GM18951 (cell line): Measurements from ENCODE around the gene WNT16.

Experiments
- POLR2A ChIP-seq: IDR thresholded peaks from 4 replicates; pipeline ENCODE4 v1.6.1; 2011; ENCODE audit warnings: mild to moderate bottlenecking; ENCODE audit not compliant: insufficient read length, insufficient read depth; ENCODE audit errors: extremely low read depth
- in situ Hi-C: fragments of 300-500 bp; cut with MboI; formaldehyde crosslinking; loops from one replicate; pipeline ENCODE4 v1.12.0; 2022; ENCODE audit warnings: low sequenced_read_pairs, mixed read lengths, inconsistent platforms; ENCODE audit not compliant: unreplicated experiment

The WNT16 gene

DNA sequence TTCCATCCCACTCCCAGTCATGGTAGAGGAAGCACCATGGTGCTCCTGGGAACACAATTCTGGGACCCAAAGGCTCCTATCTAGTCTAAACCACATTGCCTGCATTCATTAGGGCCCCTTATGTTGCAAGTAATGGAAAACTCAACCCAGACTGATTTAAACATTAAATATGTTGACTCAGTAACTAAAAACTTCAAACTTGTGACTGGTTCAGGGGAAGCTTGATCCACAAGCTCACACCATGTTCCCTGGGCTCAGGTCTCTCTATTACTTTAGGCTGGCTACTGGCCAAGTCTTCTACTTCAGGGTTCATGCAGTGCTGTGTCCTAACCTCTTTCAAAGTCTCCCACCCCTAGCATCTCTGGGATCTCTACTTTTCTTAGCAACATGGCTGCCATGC, 13.1 kb downstream of the WNT16 start:
- no peak for TF ChIP-seq POLR2A
- in situ Hi-C loops: loop anchor here (25.0 kb wide), 1 partner anchor 205 kb away; no protein-coding TSS in a partner anchor

DNA sequence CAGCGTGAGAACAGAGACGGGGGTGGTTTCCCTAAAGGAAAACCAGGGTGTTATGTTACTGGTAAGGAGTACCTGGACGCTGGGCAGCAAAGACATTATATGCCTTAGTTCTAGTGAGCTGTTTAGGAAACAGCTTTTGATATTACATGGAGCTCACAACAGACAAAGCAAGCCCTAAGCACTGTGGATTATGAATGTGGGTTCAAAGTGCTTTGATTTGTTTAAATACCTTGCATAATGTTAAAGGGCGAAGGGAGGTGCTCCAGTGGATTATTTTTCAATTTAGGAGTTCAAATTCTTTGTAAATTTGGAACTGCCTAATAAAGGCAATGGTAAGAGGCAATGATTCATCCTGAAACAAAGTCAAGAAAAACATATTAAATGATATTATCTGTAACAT, 13.8 kb downstream of the WNT16 start:
- TF ChIP-seq POLR2A: no peak
- in situ Hi-C loops: loop anchor here (25.0 kb wide), 1 partner anchor 205 kb away; no protein-coding TSS in a partner anchor

DNA sequence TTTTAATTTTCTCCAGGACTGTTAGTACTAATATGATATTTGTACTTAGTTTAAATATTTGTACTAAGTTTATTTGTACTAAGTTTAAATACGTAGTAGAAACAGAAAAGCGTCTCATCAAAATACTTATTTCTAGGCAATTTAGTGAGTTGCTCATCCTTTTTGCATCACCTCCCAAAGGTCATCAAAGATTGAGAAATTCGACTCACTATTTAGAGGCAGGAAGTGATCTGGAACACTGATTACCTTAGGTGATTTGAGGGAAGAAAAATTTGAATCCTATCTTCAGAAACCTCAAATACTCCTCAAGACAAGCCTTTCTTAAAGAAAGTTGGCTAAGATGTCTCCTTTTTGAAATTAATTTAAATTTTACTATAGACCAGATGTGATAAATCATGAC, 14.5 kb downstream of the WNT16 start:
- TF ChIP-seq POLR2A: no peak
- in situ Hi-C loops: loop anchor here (25.0 kb wide), 1 partner anchor 206 kb away; no protein-coding TSS in a partner anchor

DNA sequence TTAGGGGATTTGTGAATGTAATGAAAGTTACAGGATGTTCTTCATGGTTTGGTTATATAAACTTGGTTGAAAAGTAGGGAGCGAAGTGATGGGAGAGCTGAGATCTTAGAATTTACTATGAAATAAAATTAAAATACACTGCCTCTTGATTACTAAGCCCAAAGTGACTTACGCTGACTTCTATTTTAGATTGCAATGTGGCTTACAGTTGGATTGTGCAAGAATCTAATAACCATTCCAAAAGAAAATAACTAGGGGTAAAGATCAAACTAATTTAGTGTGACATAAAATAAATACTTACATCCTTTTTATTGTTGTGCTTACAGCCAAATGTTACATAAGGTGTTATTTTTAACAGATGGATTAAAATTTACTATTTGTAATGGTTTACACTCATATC, 15.3 kb downstream of the WNT16 start:
- in situ Hi-C loops: loop anchor here (25.0 kb wide), 1 partner anchor 207 kb away; no protein-coding TSS in a partner anchor
- no peak for TF ChIP-seq POLR2A

DNA sequence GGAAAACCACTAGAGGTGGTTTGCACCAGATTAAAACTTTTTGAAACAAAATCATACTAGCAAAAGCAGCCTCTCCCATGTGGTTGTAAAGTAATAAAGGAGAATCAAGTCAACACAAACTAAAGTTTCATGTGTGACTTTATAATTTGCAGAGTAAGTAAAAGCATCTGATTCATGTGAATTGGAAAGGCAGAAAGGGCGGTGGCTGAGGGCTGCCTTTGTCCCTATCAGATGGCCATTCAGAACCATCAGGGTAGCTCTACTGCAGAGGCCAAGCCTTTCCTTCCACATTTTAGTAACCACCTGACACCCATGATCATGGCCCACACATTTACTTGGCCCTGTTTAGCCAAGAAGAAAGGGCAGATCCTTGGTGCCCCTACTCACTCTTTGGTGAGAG, 15.7 kb downstream of the WNT16 start:
- in situ Hi-C loops: loop anchor here (25.0 kb wide), 1 partner anchor 207 kb away; no protein-coding TSS in a partner anchor
- no peak for TF ChIP-seq POLR2A

DNA sequence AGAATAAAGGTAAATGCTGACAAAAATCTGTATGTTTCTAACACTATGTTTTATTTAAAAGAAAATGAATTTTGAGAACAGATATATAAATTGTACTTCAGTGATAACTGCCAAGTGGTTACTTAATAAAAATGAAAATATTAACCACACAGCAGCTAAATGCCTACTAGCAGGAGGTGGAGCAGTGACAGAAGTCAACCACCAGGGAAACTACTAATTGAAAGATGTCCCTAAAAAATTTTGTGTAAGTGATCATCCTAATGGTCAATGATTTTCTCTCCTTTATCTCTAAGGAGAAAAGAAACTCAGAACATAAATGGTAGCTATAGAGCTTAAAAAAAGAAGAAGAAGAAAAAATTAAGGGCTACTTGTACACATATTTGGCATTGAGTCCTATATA, 22.9 kb downstream of the WNT16 start:
- in situ Hi-C loops: no loop called here
- TF ChIP-seq POLR2A: no peak

DNA sequence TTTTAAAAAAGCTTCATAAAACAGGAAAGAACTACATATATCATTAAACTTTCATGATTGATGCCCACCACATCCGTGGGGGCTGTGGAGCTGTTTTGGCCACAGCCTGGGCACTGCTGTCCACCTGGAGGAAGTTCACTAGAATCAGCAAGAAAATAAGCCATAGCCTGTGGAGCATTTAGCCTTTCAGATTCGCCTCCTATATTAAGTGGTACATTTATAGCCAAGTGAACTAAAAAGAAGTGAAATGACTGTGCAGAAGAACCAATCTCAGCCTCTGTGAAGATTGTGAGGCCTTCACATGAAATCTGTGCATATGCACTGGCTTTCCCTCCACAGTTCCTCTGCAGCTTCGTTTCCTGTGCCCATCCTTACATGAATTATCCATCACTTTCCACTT, 23.5 kb downstream of the WNT16 start:
- in situ Hi-C loops: no loop called here

DNA sequence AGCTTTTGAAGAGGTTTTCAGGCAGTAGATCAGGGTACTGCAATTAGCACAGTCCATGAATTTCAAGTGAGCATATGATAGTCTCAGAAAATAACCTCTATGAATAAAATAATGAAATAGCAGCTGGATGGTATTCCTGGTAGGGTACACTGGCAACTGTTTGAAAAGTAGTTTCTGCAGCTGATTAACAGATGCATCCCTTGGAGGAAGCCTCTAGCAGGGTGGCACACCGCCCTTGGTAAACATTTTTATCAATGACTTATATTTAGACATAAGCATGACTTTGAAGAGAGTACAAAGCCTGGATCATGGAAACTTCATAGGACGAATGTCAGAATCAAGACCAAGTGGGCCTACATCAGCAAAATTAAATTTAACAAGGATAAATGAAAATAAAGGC, 26.8 kb downstream of the WNT16 start:
- no peak for TF ChIP-seq POLR2A
- in situ Hi-C loops: no loop called here

More for the DNA sequence above, 23.5 kb downstream of the WNT16 start:
- TF ChIP-seq POLR2A: no peak

DNA sequence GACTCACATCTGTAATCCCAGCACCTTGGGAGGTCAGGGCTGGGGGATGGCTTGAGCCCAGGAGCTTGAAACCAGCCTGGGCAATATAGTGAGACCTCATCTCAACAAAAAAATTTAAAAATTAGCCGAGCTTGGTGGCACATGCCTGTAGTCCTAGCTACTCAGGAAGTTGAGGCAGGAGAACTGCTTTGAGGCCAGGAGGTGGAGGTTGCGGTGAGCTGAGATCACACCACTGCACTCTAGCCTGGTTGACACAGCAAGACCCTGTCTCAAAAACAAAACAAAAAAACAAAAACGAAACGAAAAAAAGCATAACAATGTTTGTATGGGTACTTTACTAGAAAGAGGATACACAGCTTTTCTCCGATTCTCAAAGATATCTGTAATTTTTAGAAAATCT, 31.8 kb downstream of the WNT16 start:
- in situ Hi-C loops: no loop called here
- TF ChIP-seq POLR2A: no peak

DNA sequence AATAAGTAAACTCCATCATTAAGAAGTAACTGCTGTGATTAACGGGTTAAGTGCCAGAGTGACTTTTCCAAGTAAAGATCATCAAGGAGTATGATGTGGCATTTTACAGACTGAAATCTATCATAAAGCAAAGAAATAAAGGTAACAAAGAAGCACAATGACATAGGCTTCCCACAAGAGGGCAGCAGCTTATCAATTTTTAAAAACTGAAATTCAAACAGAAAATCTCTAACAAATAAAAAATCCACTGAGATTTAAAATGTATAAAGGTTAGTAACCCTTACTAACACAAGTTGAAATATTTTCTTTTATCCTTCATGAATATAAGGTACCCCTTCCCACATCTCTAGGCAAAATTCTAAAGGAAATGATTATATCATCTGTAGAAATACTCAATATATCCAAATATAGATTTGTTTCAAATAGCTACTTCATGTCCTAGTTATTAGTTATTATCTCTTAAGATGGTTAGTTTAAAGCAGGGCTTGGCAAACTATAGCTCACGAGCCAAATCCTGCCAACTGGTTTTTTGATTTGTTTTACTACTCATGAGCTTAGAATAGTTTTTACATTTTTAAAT, 38.1 kb downstream of the WNT16 start:
- in situ Hi-C loops: loop anchor here (5.0 kb wide), 1 partner anchor 180 kb away; no protein-coding TSS in a partner anchor

DNA sequence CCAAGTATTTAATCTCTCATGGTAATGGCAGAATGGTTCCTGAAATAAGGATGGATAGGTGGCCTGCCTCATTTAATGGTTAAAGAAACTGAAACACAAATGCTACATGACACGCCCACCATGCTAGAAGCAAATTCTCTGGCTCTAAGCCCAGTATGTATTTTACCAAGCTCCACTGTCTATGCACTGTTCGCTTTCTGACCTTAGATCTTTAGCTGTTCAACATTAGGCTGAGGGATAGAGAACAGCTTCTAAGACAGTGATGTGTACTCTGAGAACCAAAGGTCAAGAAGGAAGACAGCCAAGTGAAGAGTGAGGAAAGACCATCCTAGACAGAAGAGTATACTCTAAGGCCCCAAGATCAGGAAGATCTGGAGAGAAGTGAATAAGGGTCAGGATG, 40.7 kb downstream of the WNT16 start:
- TF ChIP-seq POLR2A: no peak
- in situ Hi-C loops: loop anchor here (5.0 kb wide), 1 partner anchor 178 kb away; no protein-coding TSS in a partner anchor

More for the DNA sequence above, 38.1 kb downstream of the WNT16 start:
- TF ChIP-seq POLR2A: no peak

DNA sequence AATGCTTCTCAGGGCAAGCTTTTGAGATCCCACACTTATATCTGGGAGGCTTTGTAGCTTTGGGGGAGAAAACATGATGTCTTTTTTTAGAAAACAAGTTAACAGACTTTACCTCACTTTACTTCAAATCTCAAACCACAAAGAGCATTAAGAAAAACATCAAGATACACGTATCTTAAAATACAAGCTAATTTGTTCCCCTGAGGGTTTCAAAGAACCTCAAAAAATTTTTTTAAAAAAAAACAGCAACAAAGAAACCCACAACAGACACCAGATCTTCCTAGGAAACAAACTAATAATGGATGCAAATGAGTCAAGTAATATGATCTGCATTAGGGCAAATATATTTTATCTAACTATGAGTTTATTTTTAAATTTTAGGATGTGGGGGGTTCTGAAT, 42.6 kb downstream of the WNT16 start:
- in situ Hi-C loops: no loop called here

DNA sequence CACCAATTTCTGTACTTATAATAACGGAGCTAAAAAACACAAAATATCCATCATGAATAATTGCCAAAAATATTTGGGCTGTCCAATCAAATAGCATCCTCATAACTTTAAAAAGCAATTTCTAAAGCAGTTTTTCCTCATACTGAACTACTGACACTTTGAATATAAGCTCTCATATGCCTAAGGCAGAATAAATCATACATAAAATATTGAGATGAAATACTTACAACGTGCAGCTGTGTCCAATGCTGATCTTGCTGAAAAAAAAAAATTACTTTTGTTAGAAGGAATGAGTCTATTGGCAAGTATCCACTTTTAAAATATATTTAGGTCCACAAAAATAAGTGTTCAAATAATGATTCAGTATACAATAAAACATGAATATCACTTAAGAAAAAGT, 43.1 kb downstream of the WNT16 start:
- TF ChIP-seq POLR2A: no peak
- in situ Hi-C loops: no loop called here

More for the DNA sequence above, 42.6 kb downstream of the WNT16 start:
- TF ChIP-seq POLR2A: no peak

DNA sequence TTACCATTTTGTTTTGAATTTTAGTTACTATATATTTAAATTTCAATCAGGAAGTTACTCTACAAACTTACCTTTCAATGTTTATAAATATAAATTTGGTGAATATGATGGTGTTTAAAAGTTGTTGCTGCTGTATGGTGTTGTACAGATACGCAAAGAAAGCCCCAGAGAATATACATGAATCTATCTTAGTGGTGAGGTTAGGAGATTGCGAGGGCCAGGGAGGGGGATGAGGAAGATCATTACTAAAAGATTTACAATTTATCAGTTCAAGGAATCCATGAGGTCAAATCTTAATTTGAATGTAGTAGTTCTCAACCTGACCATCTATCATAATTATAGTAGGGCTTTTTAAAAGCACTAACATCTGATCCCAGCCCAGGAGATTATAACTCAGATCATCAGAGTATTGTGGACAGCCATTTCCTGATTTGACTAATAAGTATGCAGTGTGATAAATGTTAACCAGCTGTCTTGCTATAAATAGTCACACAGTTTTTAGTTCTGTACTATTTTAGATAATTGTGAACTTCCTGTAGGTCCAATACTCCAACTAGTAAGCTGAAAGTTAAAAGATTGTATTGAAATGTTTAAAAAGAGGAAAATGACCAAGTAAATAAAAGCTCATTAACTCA, 43.7 kb downstream of the WNT16 start:
- in situ Hi-C loops: no loop called here
- TF ChIP-seq POLR2A: no peak
